ENCODE results near the gene GRIK1. TPM values are rescaled to one million over a fixed set of nuclear protein-coding genes. Genes with fewer than 3 reads are reported as not detected.

The GRIK1 gene
- total RNA-seq, 4 donors from 2014 or later: 0.30 to 0.76 (median 0.36) TPM

- no peak for DNase-seq (ENCODE audit: low spot score in 2 of 2)
- TF ChIP-seq POLR2A (IDR thresholded peaks at IDR 0.05) (no peak), CTCF (IDR thresholded peaks at IDR 0.05) (no peak)
- 43 to 46% methylated on average over 8 of the region's 8 CpGs for WGBS, 2 donors
- intact Hi-C loops (cut with DNase I; ENCODE audit: low total_unique reads): no loop called here
- no peak overlapping the region for H3K4me3 ChIP-seq (ENCODE audit: low read depth, poor library complexity, severe bottlenecking)
These were observed 191.2 kb downstream of the GRIK1 start for GRCh38 chr21:29748391-29749167.

DNA sequence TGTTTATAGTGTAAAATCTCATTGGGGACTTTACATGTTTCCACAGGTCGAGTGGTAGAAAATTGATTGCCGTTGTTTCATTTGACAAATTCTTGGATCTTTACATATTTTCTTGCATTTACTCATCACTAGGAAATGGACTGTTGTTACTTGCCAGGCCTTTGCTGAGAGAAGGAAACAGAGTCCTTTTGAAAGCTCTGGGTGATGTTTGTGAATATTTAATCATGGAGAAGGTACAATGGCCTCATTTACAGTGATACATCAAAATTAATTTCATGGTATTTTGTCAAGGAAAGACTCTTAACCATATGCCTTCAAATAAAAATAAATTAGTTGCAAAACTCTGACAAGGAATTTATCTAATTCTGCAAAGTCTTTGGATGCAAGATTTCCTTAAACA is 198.0 kb downstream of the GRIK1 start:
- WGBS, 2 donors: 56 to 60% methylated on average over 2 of the region's 2 CpGs
- H3K4me3 ChIP-seq (ENCODE audit: low read depth, poor library complexity, severe bottlenecking): no peak overlapping the region
- no peak for DNase-seq (ENCODE audit: low spot score in 2 of 2)
- intact Hi-C loops (cut with DNase I; ENCODE audit: low total_unique reads): no loop called here
- no peak for TF ChIP-seq POLR2A (IDR thresholded peaks at IDR 0.05)
- TF ChIP-seq CTCF (IDR thresholded peaks at IDR 0.05): no peak

- intact Hi-C loops (cut with DNase I; ENCODE audit: low total_unique reads): no loop called here
- TF ChIP-seq POLR2A (IDR thresholded peaks at IDR 0.05) (no peak), CTCF (IDR thresholded peaks at IDR 0.05) (no peak)
- no peak overlapping the region for H3K4me3 ChIP-seq (ENCODE audit: low read depth, poor library complexity, severe bottlenecking)
- 66 to 71% methylated on average over 1 of the region's 1 CpG for WGBS, 2 donors
- DNase-seq (ENCODE audit: low spot score in 2 of 2): no peak
These were observed 200.6 kb downstream of the GRIK1 start for GRCh38 chr21:29739176-29739575.

- WGBS, 2 donors: 82 to 91% methylated on average over 1 of the region's 1 CpG
- H3K4me3 ChIP-seq (ENCODE audit: low read depth, poor library complexity, severe bottlenecking): no peak overlapping the region
- intact Hi-C loops (cut with DNase I; ENCODE audit: low total_unique reads): no loop called here
- no peak for TF ChIP-seq CTCF (IDR thresholded peaks at IDR 0.05)
- TF ChIP-seq POLR2A (IDR thresholded peaks at IDR 0.05): no peak
- DNase-seq (ENCODE audit: low spot score in 2 of 2): no peak
These were observed 201.1 kb downstream of the GRIK1 start for GRCh38 chr21:29738730-29739129.

- intact Hi-C loops (cut with DNase I; ENCODE audit: low total_unique reads): no loop called here
- H3K4me3 ChIP-seq (ENCODE audit: low read depth, poor library complexity, severe bottlenecking): no peak overlapping the region
- no peak for DNase-seq (ENCODE audit: low spot score in 2 of 2)
- WGBS, 2 donors: 21 to 36% methylated on average over 5 of the region's 5 CpGs
- TF ChIP-seq CTCF (IDR thresholded peaks at IDR 0.05) (no peak), POLR2A (IDR thresholded peaks at IDR 0.05) (no peak)
These were observed 202.6 kb downstream of the GRIK1 start for GRCh38 chr21:29737186-29737585.

DNA sequence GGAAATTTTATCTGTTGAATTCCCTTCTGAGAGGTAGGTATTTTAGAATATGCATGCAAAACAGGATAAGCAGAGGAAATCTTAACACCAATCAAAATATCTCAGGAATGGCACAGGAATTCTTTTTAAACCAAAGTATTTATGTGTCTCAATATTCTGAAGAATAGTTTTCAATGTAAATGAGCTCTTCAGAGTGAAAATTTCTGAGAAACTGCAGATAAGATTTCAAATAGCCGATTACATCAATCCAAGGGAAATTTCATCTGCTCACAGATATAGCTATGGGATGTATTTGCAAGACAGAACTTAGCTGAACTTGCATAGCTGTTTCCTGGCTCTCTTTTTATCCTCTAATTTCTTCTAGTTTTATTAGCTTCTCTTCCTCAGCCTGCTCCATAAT is 209.5 kb downstream of the GRIK1 start:
- 38 to 43% methylated on average over 1 of the region's 1 CpG for WGBS, 2 donors
- TF ChIP-seq POLR2A (IDR thresholded peaks at IDR 0.05): no peak
- TF ChIP-seq CTCF (IDR thresholded peaks at IDR 0.05): no peak
- H3K4me3 ChIP-seq (ENCODE audit: low read depth, poor library complexity, severe bottlenecking): no peak overlapping the region
- intact Hi-C loops (cut with DNase I; ENCODE audit: low total_unique reads): no loop called here
- no peak for DNase-seq (ENCODE audit: low spot score in 2 of 2)
